Right lobe of liver (tissue), 4 donors: ENCODE measurements around the gene PLA2G4A.

ENCODE experiments used
- POLR2A ChIP-seq: fragments of 450-650 bp; IDR thresholded peaks from one replicate; pipeline ENCODE4 v1.6.1; 2017; ENCODE audit warnings: antibody characterized with exemption, mild to moderate bottlenecking
- TF ChIP-seq, protein P1 (sequence below), 4 donors: fragments of 200-600 bp in 3 of 4; fragments of 450-650 bp in 1 of 4; IDR thresholded peaks; one replicate each; pipeline versions ENCODE4 v1.5.1 to v1.8.0; 2016 to 2022; ENCODE audit warnings: antibody characterized with exemption in 4 of 4, mild to moderate bottlenecking in 2 of 4
- donor health status: DM: no; HTN: no; CAD: no.
- donor health status: DM: no; HTN: no; CAD: no.
- donor health status: DM: no; HTN: yes; CAD: no.

DNA sequence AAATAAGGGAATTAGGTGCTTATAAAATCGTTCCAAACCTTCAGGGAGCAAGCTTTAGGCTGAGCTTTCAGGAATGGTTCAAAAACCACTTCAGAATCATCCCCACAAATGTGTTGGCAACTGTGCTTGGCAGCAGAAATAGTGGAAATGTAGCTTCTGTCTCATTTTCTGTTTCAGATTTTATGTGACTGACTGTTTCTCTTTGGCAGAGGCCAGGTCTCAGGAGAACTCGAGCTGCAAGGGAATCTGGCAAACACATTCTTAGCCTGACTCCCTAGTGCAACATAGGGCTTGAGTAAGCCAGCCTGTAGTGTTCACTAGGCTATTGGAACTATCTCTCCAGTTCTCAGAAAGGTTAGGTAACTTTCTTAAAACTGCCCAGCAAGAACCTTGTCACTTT lies 128.6 kb downstream of the PLA2G4A start:
- no peak for TF ChIP-seq POLR2A
- TF ChIP-seq, protein P1, sequence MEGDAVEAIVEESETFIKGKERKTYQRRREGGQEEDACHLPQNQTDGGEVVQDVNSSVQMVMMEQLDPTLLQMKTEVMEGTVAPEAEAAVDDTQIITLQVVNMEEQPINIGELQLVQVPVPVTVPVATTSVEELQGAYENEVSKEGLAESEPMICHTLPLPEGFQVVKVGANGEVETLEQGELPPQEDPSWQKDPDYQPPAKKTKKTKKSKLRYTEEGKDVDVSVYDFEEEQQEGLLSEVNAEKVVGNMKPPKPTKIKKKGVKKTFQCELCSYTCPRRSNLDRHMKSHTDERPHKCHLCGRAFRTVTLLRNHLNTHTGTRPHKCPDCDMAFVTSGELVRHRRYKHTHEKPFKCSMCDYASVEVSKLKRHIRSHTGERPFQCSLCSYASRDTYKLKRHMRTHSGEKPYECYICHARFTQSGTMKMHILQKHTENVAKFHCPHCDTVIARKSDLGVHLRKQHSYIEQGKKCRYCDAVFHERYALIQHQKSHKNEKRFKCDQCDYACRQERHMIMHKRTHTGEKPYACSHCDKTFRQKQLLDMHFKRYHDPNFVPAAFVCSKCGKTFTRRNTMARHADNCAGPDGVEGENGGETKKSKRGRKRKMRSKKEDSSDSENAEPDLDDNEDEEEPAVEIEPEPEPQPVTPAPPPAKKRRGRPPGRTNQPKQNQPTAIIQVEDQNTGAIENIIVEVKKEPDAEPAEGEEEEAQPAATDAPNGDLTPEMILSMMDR (IDR thresholded peaks at IDR 0.05): no peak
